ENCODE measurements around the gene CDH5.

- TF ChIP-seq CTCF (IDR thresholded peaks at IDR 0.05): no peak
- TF ChIP-seq POLR2A (IDR thresholded peaks at IDR 0.05): no peak
These were observed 16.4 kb downstream of the CDH5 start for GRCh38 chr16:66382966-66383299.
